Memory B cell (primary cell): ENCODE measurements around the gene IL13.

ENCODE experiments used
- ATAC-seq: fragments of 150-1000 bp; cut with Tn5 transposase; 2 replicates; pipeline ENCODE4 v1.10.0; 2021; ENCODE audit warnings: low read depth, mild to moderate bottlenecking, moderate library complexity
- DNase-seq, 2 donors: peaks; one replicate each; pipeline ENCODE4 v3.0.0; 2022; ENCODE audit warnings: low spot score in 2 of 2
- H3K27ac Mint-ChIP-seq: one replicate; pipeline ENCODE4 v1.8.0; 2022; ENCODE audit warnings: mild to moderate bottlenecking, moderate library complexity, mixed read lengths
- H3K27me3 Mint-ChIP-seq: one replicate; pipeline ENCODE4 v1.8.0; 2022; ENCODE audit warnings: mixed read lengths
- H3K36me3 Mint-ChIP-seq: one replicate; pipeline ENCODE4 v1.8.0; 2022; ENCODE audit warnings: mild to moderate bottlenecking, mixed read lengths
- H3K4me1 Mint-ChIP-seq: one replicate; pipeline ENCODE4 v1.8.0; 2022; ENCODE audit warnings: mixed read lengths
- H3K4me3 Mint-ChIP-seq: one replicate; pipeline ENCODE4 v1.8.0; 2022; ENCODE audit warnings: mild to moderate bottlenecking, moderate library complexity, mixed read lengths
- H3K9me3 Mint-ChIP-seq: one replicate; pipeline ENCODE4 v1.8.0; 2022; ENCODE audit warnings: mixed read lengths

The IL13 gene

GRCh38 chr5:132641841-132642240 lies 16.1 kb upstream of the IL13 start:
- ATAC-seq: no peak
- no peaks in the 10 kb centered on the region for H3K27me3 Mint-ChIP-seq
- no peak overlapping the region for H3K27ac Mint-ChIP-seq
- H3K4me3 Mint-ChIP-seq: no peak overlapping the region
- no peak for DNase-seq
- peaks cover 31% of the 10 kb centered on the region for H3K36me3 Mint-ChIP-seq
- no peaks in the 10 kb centered on the region for H3K9me3 Mint-ChIP-seq
- no peaks in the 10 kb centered on the region for H3K4me1 Mint-ChIP-seq

DNA sequence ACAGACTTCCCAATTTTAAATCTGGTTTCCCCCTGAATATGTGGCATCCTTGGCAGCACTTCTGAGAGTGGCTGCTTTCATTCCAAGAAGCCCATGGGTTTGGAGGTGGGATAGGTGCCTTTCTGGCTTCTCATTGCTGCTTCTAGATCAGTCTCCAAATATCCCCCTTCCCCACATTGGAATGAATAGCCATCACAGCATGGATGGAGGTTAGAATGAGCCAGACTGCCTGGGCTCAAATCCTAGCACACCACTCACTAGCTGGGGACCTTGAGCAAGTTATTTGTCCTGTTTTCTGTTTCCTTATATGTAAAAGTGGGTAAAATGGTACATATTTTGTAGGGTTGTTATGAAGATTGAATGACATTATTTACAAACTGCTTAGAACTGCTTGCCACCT lies 13.8 kb upstream of the IL13 start:
- Mint-ChIP-seq H3K36me3 (peaks cover 23% of the 10 kb centered on the region), H3K27me3 (no peaks in the 10 kb centered on the region), H3K9me3 (peaks cover 9% of the 10 kb centered on the region), H3K27ac (no peak overlapping the region), H3K4me3 (no peak overlapping the region), H3K4me1 (no peaks in the 10 kb centered on the region)
- ATAC-seq (no peak), DNase-seq (no peak)

DNA sequence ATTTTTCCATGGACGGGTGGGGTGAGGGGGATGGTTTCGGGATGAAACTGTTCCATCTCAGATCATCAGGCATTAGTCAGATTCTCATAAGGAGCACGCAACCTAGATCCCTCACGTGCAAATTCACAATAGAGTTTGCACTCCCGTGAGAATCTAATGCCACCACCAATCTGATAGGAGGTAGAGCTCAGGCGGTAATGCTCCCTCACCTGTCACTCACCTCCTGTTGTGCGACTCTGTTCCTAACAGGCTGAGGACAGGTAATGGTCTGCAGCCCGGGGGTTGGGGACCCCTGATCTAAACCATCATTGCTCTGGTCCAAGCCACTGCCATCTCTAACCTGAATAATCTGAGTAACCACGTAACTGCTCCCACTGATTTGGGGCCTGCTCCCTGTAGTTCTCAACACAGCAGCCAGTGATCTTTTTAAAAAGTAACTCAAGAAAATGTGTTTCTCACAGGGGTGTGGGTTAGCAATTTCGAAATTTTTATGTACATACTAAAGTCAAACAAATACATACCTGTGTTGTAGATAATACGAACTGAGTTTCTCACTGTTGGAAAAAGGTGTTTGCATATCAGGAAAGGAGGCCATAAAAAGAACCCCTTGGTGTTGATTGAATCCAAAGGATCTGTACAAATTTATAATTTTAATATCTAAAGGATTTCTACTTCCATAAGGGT lies 11.2 kb upstream of the IL13 start:
- H3K27me3 Mint-ChIP-seq: no peaks in the 10 kb centered on the region
- H3K4me3 Mint-ChIP-seq: no peak overlapping the region
- H3K4me1 Mint-ChIP-seq: no peaks in the 10 kb centered on the region
- peaks cover 18% of the 10 kb centered on the region for H3K36me3 Mint-ChIP-seq
- ATAC-seq: no peak
- H3K27ac Mint-ChIP-seq: no peak overlapping the region
- peaks cover 11% of the 10 kb centered on the region for H3K9me3 Mint-ChIP-seq
- DNase-seq: no peak

DNA sequence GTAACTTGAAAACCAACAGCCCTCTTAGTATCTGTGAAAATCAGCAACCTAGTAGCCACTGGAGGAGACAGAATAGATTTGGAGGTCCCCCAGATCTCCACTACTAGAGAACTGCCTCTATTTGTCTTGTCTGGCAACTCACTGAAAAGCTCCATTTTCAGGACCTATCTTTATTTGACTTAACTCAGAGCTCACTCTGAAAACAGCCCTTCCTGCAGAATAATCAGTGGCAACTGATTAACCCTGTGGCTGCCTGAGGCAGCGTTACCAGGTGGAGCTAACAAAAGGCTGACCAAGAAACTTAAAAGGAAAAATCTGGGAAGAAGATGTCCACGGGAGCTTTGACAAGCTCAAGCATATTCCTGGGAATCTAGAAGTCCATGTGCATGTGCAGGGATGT lies 10.5 kb upstream of the IL13 start:
- DNase-seq: no peak

DNA sequence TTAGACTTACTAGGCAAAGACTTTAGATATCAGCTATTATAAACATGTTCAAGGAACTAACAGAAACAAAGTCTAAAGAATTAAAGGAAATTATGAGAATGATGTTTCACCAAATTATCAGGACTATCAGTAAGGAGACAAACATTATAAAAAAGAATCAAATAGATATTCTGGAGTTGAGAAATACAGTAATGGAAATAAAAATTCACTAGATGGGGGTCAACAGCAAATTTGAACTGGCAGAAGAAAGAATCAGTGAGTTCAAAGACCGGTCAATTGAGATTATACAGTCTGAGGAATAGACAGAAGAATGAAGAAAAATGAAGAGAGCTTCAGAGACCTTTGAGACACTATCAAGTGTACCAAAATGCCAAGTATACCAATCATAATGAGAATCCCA lies 9.6 kb upstream of the IL13 start:
- ATAC-seq (no peak), DNase-seq (no peak)
- H3K4me3 Mint-ChIP-seq: no peak overlapping the region
- H3K9me3 Mint-ChIP-seq: peaks cover 11% of the 10 kb centered on the region
- no peaks in the 10 kb centered on the region for H3K27me3 Mint-ChIP-seq
- H3K4me1 Mint-ChIP-seq: no peaks in the 10 kb centered on the region
- no peak overlapping the region for H3K27ac Mint-ChIP-seq
- peaks cover 8% of the 10 kb centered on the region for H3K36me3 Mint-ChIP-seq

More for the DNA sequence above, 10.5 kb upstream of the IL13 start:
- ATAC-seq: no peak
- Mint-ChIP-seq H3K4me1 (no peaks in the 10 kb centered on the region), H3K4me3 (no peak overlapping the region), H3K9me3 (peaks cover 11% of the 10 kb centered on the region), H3K36me3 (peaks cover 15% of the 10 kb centered on the region), H3K27ac (no peak overlapping the region), H3K27me3 (no peaks in the 10 kb centered on the region)

GRCh38 chr5:132651838-132652469 lies 6.0 kb upstream of the IL13 start:
- Mint-ChIP-seq H3K4me3 (no peak overlapping the region), H3K36me3 (peaks cover 3% of the 10 kb centered on the region), H3K27ac (no peak overlapping the region), H3K9me3 (peaks cover 11% of the 10 kb centered on the region), H3K27me3 (peaks cover 9% of the 10 kb centered on the region), H3K4me1 (peaks cover 6% of the 10 kb centered on the region)
- ATAC-seq: no peak
- DNase-seq: no peak

GRCh38 chr5:132653716-132654115 lies 4.3 kb upstream of the IL13 start:
- Mint-ChIP-seq H3K4me3 (no peak overlapping the region), H3K4me1 (peaks cover 6% of the 10 kb centered on the region), H3K27ac (no peak overlapping the region), H3K9me3 (peaks cover 2% of the 10 kb centered on the region), H3K36me3 (no peaks in the 10 kb centered on the region), H3K27me3 (peaks cover 12% of the 10 kb centered on the region)
- no peak for ATAC-seq
- no peak for DNase-seq

DNA sequence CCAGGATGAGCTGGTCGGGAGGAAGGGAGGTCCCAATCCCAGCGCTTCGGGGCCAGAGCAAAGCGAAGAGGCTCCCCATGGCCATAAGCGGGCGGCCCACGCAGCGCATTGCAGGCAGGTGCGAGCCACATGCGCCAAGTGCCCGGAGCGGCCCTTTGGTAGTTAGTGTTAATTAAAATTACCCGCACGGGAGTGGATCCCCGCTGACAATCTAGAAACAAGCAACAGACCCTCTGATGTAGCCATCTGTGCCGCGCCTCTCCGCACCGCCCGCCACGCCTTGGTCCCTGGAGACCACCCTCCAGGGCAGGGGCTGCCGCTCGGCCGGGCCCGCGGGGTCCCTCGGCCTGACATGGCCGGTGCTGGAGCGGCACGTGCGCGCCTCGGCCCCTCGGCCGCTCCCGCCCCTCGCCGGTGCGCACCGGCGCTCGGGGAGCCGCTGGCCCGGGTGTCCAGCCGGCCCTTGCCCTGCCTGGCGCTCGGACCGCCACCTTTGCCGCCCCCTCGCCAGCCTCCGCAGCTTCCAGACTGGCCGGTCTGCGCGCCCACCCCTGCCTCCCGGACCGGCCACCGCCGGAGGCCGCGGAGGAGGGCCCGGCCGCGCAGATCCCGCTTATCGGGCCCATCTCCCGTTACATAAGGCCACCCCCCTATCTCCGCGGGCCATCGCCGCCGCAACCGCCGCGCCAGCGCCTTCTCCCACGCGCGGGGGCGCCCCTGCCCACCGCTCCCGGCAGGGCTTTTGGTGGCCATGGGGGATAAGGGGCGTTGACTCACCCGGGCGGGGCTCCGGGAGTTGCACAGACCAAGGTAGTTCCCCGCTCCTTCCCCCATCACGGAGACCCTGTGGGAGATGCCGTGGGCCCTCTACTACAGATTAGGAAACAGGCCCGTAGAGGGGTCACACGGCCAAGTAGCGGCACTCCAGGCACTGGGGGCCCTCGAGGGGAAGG lies 1.9 kb upstream of the IL13 start:
- Mint-ChIP-seq H3K4me1 (peaks cover 9% of the 10 kb centered on the region), H3K9me3 (peaks cover 2% of the 10 kb centered on the region), H3K36me3 (no peaks in the 10 kb centered on the region), H3K27me3 (peaks cover 12% of the 10 kb centered on the region), H3K27ac (no peak overlapping the region), H3K4me3 (peak overlapping the region; percentile 48)
- DNase-seq (no peak), ATAC-seq (peak; percentile 35)

- Mint-ChIP-seq H3K27me3 (peaks cover 12% of the 10 kb centered on the region), H3K36me3 (no peaks in the 10 kb centered on the region), H3K4me3 (peak overlapping the region; percentile 48), H3K9me3 (no peaks in the 10 kb centered on the region), H3K4me1 (peaks cover 14% of the 10 kb centered on the region), H3K27ac (no peak overlapping the region)
- ATAC-seq (no peak), DNase-seq (no peak)
Observed at GRCh38 chr5:132656774-132657355, 1.1 kb upstream of the IL13 start.

DNA sequence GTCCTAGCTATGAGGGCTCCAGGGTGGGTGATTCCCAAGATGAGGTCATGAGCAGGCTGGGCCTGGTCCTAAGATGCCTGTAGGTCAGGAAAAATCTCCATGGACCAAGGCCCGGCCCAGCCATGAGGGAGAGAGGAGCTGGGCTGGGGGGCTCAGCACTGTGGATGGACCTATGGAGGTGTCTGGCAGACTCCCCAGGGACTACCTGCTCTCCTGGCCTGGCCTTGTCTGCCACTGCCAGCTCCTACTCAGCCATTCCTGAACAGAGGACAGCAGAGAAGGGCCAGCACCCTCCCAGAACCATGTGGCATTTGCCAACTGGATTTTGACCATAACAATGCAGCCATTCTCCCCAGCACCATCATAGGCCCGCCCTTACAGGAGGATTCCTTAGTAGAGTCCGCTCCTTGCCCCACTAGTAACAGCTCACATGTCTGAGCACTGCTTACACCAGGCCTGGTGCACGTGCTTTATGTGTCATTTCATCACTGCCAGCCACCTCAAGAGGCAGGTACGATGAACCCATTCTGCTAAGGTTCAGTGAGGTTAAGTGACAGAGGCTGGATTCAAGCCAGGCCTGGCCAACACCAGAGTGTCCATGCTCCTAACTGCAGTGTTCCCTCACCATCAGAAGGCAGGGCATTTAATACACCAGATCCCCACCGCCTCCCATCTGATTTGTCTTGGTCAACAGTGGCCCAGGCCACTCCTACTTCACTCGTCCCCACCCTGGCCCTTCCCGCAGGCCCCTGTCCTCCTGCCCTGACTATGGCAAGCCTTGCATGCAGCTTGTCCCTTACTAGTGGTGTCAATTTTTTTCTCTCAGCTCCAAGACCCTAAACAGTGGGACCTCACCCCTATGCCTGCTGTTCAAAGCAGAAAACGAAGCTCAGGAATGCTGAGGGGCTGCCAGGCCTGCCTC lies 669 bp downstream of the IL13 start:
- Mint-ChIP-seq H3K4me1 (peaks cover 23% of the 10 kb centered on the region), H3K27ac (no peak overlapping the region), H3K36me3 (no peaks in the 10 kb centered on the region), H3K9me3 (no peaks in the 10 kb centered on the region), H3K27me3 (peaks cover 12% of the 10 kb centered on the region), H3K4me3 (no peak overlapping the region)
- ATAC-seq: no peak
- DNase-seq: no peak

DNA sequence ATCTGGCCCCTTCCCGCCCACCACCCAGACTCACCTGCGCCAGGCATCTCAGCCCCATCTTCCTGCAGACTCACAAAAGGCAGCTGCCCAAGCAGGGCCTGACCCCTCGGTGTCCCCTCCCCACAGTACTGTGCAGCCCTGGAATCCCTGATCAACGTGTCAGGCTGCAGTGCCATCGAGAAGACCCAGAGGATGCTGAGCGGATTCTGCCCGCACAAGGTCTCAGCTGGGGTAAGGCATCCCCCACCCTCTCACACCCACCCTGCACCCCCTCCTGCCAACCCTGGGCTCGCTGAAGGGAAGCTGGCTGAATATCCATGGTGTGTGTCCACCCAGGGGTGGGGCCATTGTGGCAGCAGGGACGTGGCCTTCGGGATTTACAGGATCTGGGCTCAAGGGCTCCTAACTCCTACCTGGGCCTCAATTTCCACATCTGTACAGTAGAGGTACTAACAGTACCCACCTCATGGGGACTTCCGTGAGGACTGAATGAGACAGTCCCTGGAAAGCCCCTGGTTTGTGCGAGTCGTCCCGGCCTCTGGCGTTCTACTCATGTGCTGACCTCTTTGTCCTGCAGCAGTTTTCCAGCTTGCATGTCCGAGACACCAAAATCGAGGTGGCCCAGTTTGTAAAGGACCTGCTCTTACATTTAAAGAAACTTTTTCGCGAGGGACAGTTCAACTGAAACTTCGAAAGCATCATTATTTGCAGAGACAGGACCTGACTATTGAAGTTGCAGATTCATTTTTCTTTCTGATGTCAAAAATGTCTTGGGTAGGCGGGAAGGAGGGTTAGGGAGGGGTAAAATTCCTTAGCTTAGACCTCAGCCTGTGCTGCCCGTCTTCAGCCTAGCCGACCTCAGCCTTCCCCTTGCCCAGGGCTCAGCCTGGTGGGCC lies 1.9 kb downstream of the IL13 start:
- Mint-ChIP-seq H3K9me3 (no peaks in the 10 kb centered on the region), H3K4me3 (no peak overlapping the region), H3K27me3 (peaks cover 10% of the 10 kb centered on the region), H3K4me1 (peaks cover 26% of the 10 kb centered on the region), H3K36me3 (no peaks in the 10 kb centered on the region), H3K27ac (no peak overlapping the region)
- no peak for DNase-seq
- ATAC-seq: no peak

DNA sequence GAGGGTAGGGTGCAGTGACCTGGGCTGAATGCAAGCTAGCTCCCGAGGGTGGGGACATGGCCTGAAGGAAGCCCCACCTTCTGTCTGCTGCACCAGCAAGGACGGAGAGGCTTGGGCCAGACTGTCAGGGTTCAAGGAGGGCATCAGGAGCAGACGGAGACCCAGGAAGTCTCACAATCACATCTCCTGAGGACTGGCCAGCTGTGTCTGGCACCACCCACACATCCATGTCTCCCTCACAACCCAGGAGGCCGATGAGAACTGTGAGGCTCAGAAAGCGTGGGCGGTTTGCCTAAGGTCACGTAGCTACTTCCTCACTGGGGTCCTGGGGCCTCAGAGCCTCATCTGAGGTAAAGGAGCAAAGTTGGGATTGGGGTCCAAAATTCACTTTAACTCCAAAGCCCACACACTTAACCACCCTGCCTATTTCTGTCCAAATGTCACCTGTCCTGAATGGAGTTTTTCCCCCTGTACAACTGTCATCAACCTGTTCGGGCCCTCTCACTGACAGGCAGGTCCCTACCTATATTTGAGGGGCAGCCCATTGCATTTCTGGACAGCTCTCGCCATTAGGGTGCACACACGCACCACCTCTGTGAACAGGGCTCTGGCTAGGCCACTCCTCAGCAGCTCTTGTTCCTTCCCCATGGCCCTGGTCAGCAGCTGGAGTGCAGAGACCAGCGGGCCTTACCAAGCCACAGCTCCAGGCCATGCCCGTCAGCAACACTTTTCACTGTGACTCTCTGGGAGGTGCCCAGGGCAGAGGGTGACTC lies 3.4 kb downstream of the IL13 start:
- DNase-seq: no peak
- Mint-ChIP-seq H3K27ac (peak overlapping the region; percentile 68), H3K4me3 (no peak overlapping the region), H3K9me3 (no peaks in the 10 kb centered on the region), H3K4me1 (peaks cover 26% of the 10 kb centered on the region), H3K27me3 (peaks cover 8% of the 10 kb centered on the region), H3K36me3 (no peaks in the 10 kb centered on the region)
- no peak for ATAC-seq
